MM.1S (cell line): Measurements from ENCODE around the gene UNK.
"Not testable (repeated sequence)": the region's sequence is repeated elsewhere in the genome, so short reads cannot be mapped to it uniquely, and the experiment has no call there.

Experiments used
- DNase-seq: peaks from one replicate; pipeline ENCODE4 v3.0.0-alpha.2; 2015
- H2AFZ ChIP-seq: fragments of 300-600 bp; sonication (generic); 2 replicates; pipeline ENCODE4 v1.6.0; 2016; ENCODE audit warnings: antibody characterized with exemption, low read length
- H3F3A ChIP-seq: fragments of 300-600 bp; sonication (generic); 2 replicates; pipeline ENCODE4 v1.6.1; 2016; ENCODE audit warnings: mild to moderate bottlenecking, antibody characterized with exemption, low read length, moderate library complexity, mixed read lengths; ENCODE audit not compliant: insufficient read depth
- H3K27ac ChIP-seq: fragments of 300-600 bp; sonication (generic); 2 replicates; pipeline ENCODE4 v1.5.1; 2016; ENCODE audit warnings: mild to moderate bottlenecking, low read length
- H3K27me3 ChIP-seq: fragments of 300-600 bp; sonication (generic); replicated peaks from 2 replicates; pipeline ENCODE4 v1.6.0; 2016; ENCODE audit warnings: low read length; ENCODE audit not compliant: insufficient read depth
- H3K36me3 ChIP-seq: fragments of 300-600 bp; sonication (generic); replicated peaks from 2 replicates; pipeline ENCODE4 v1.6.1; 2016; ENCODE audit warnings: mild to moderate bottlenecking, low read length, mixed read lengths; ENCODE audit not compliant: insufficient read depth
- H3K4me1 ChIP-seq: fragments of 300-600 bp; sonication (generic); 2 replicates; pipeline ENCODE4 v1.6.1; 2016; ENCODE audit warnings: low read length, mixed read lengths
- H3K4me2 ChIP-seq: fragments of 300-600 bp; sonication (generic); 2 replicates; pipeline ENCODE4 v1.6.0; 2016; ENCODE audit warnings: low read depth, low read length
- H3K4me3 ChIP-seq: fragments of 300-600 bp; sonication (generic); 2 replicates; pipeline ENCODE4 v1.5.1; 2016; ENCODE audit warnings: low read length, mixed read lengths
- H3K79me2 ChIP-seq: fragments of 300-600 bp; sonication (generic); 2 replicates; pipeline ENCODE4 v1.6.1; 2016; ENCODE audit warnings: mixed run types, low read length, mixed read lengths
- H3K9ac ChIP-seq: fragments of 300-600 bp; sonication (generic); 2 replicates; pipeline ENCODE4 v1.6.1; 2016; ENCODE audit warnings: low read length, mixed read lengths
- H3K9me2 ChIP-seq: fragments of 300-600 bp; sonication (generic); replicated peaks from 2 replicates; pipeline ENCODE4 v1.6.1; 2016; ENCODE audit warnings: mild to moderate bottlenecking, low read length, mixed read lengths; ENCODE audit not compliant: insufficient read depth
- H3K9me3 ChIP-seq: fragments of 300-600 bp; sonication (generic); replicated peaks from 2 replicates; pipeline ENCODE4 v1.6.1; 2016; ENCODE audit warnings: mild to moderate bottlenecking, low read length, mixed read lengths; ENCODE audit not compliant: insufficient read depth
- H4K20me1 ChIP-seq: fragments of 300-600 bp; sonication (generic); 2 replicates; pipeline ENCODE4 v1.6.1; 2016; ENCODE audit warnings: mild to moderate bottlenecking, low read length, moderate library complexity, mixed read lengths; ENCODE audit not compliant: insufficient read depth
- CTCF ChIP-seq: fragments of 300-600 bp; sonication (generic); IDR thresholded peaks from 2 replicates; pipeline ENCODE4 v1.5.1; 2016; ENCODE audit warnings: antibody characterized with exemption, low read length, mixed read lengths
- EZH2 ChIP-seq: fragments of 300-600 bp; sonication (generic); optimal IDR thresholded peaks from 2 replicates; pipeline ENCODE3; 2017; ENCODE audit warnings: low read depth, mild to moderate bottlenecking, antibody characterized with exemption, low read length, mixed read lengths
- EZH2phosphoT487 ChIP-seq: fragments of 300-600 bp; sonication (generic); IDR thresholded peaks from 2 replicates; pipeline ENCODE4 v1.6.1; 2018; ENCODE audit warnings: antibody characterized with exemption, low read length

UNK gene

GRCh38 chr17:75809631-75810111 lies 25.1 kb downstream of the UNK start:
- no peak overlapping the region for H3K4me3 ChIP-seq
- H3K4me2 ChIP-seq = no peak overlapping the region
- peaks cover 5% of the 10 kb centered on the region; the same call in 1 of the 2 replicates for H3K36me3 ChIP-seq
- H3K4me1 ChIP-seq = no peaks in the 10 kb centered on the region
- H3K9ac ChIP-seq = no peak overlapping the region
- no peaks in the 10 kb centered on the region for H3K27me3 ChIP-seq
- no peaks in the 10 kb centered on the region for H3K9me2 ChIP-seq
- H3K9me3 ChIP-seq = no peaks in the 10 kb centered on the region
- H3F3A ChIP-seq = no peaks in the 10 kb centered on the region
- H2AFZ ChIP-seq = no peak overlapping the region
- no peak overlapping the region for H3K27ac ChIP-seq
- no peak for TF ChIP-seq EZH2phosphoT487
- TF ChIP-seq CTCF = no peak
- no peak for TF ChIP-seq EZH2
- H3K79me2 ChIP-seq = no peaks in the 10 kb centered on the region
- H4K20me1 ChIP-seq = no peaks in the 10 kb centered on the region
- DNase-seq = no peak

- no peak for TF ChIP-seq CTCF
- no peak for TF ChIP-seq EZH2phosphoT487
- TF ChIP-seq EZH2 = no peak
- DNase-seq = no peak
- no peaks in the 10 kb centered on the region for H4K20me1 ChIP-seq
Observed at GRCh38 chr17:75810216-75810615, 25.6 kb downstream of the UNK start.

GRCh38 chr17:75810756-75811155 lies 26.1 kb downstream of the UNK start:
- H3K79me2 ChIP-seq, H3K4me2 ChIP-seq, H3K4me3 ChIP-seq, H3F3A ChIP-seq, H2AFZ ChIP-seq, DNase-seq, H3K36me3 ChIP-seq, H3K9me2 ChIP-seq, H4K20me1 ChIP-seq, H3K9me3 ChIP-seq, H3K9ac ChIP-seq, H3K4me1 ChIP-seq, H3K27ac ChIP-seq, H3K27me3 ChIP-seq: not testable (repeated sequence)

More at GRCh38 chr17:75810216-75810615, 25.6 kb downstream of the UNK start:
- Histone ChIP-seq H3K4me3 (no peak overlapping the region), H3K79me2 (no peaks in the 10 kb centered on the region), H3K9me2 (no peaks in the 10 kb centered on the region), H3K9me3 (no peaks in the 10 kb centered on the region), H3K36me3 (peaks cover 5% of the 10 kb centered on the region; the same call in 1 of the 2 replicates), H3K27me3 (no peaks in the 10 kb centered on the region), H3K4me2 (no peak overlapping the region), H2AFZ (no peak overlapping the region), H3K4me1 (no peaks in the 10 kb centered on the region), H3K9ac (no peak overlapping the region), H3F3A (no peaks in the 10 kb centered on the region), H3K27ac (no peak overlapping the region)

- H3K4me3 ChIP-seq = no peak overlapping the region
- H4K20me1 ChIP-seq = no peaks in the 10 kb centered on the region
- H3K9me3 ChIP-seq = no peaks in the 10 kb centered on the region
- DNase-seq = no peak
- no peak overlapping the region for H3K27ac ChIP-seq
- H3K4me1 ChIP-seq = no peaks in the 10 kb centered on the region
- no peaks in the 10 kb centered on the region for H3F3A ChIP-seq
- no peak overlapping the region for H2AFZ ChIP-seq
- no peaks in the 10 kb centered on the region for H3K9me2 ChIP-seq
- H3K27me3 ChIP-seq = no peaks in the 10 kb centered on the region
- TF ChIP-seq CTCF (no peak), EZH2phosphoT487 (no peak), EZH2 (no peak)
- H3K4me2 ChIP-seq = no peak overlapping the region
- no peaks in the 10 kb centered on the region for H3K79me2 ChIP-seq
- peaks cover 5% of the 10 kb centered on the region; the same call in 1 of the 2 replicates for H3K36me3 ChIP-seq
- no peak overlapping the region for H3K9ac ChIP-seq
Observed at GRCh38 chr17:75811174-75811573, 26.6 kb downstream of the UNK start.
